SK-N-SH (cell line): Measurements from ENCODE around the gene CHST15.

Source experiments
- ELF1 ChIP-seq: IDR thresholded peaks from 2 replicates; pipeline ENCODE4 v1.4.0; 2012
- EP300 ChIP-seq, 2 experiments: IDR thresholded peaks; 2 replicates each; pipeline versions ENCODE4 v1.4.0 to v1.6.1; 2012; ENCODE audit warnings: borderline replicate concordance in 1 of 2, low read depth in 1 of 2, low read length in 1 of 2
- EZH2phosphoT487 ChIP-seq: fragments of 200-600 bp; sonication (generic); IDR thresholded peaks from 2 replicates; pipeline ENCODE4 v1.6.1; 2017; ENCODE audit warnings: low read depth, mixed run types, mild to moderate bottlenecking, antibody characterized with exemption, moderate library complexity, borderline replicate concordance
- FOXJ3 ChIP-seq: sonication (generic); formaldehyde crosslinking; IDR thresholded peaks from 2 replicates; pipeline ENCODE4 v1.5.1; 2020; ENCODE audit warnings: mild to moderate bottlenecking, missing genetic modification reagents
- POLR2AphosphoS5 ChIP-seq: IDR thresholded peaks from 2 replicates; pipeline ENCODE4 v1.6.1; 2012; ENCODE audit warnings: low read depth, low read length
- SMC3 ChIP-seq: IDR thresholded peaks from 2 replicates; pipeline ENCODE4 v1.6.1; 2012; ENCODE audit warnings: low read depth, low read length, improper control_type of control experiment
- TCF12 ChIP-seq: IDR thresholded peaks from 2 replicates; pipeline ENCODE4 v1.4.0; 2012
- TF ChIP-seq, protein P1 (sequence below): fragments of 200-600 bp; sonication (generic); IDR thresholded peaks from 2 replicates; pipeline ENCODE4 v1.6.1; 2017; ENCODE audit warnings: antibody characterized with exemption, mild to moderate bottlenecking, moderate library complexity
- TF ChIP-seq, protein P2 (sequence below): IDR thresholded peaks from 2 replicates; pipeline ENCODE4 v1.4.0; 2012; ENCODE audit warnings: low read depth
- TF ChIP-seq, protein P3 (sequence below): IDR thresholded peaks from 2 replicates; pipeline ENCODE4 v1.6.1; 2012; ENCODE audit warnings: mild to moderate bottlenecking, low read depth, low read length, moderate library complexity

DNA sequence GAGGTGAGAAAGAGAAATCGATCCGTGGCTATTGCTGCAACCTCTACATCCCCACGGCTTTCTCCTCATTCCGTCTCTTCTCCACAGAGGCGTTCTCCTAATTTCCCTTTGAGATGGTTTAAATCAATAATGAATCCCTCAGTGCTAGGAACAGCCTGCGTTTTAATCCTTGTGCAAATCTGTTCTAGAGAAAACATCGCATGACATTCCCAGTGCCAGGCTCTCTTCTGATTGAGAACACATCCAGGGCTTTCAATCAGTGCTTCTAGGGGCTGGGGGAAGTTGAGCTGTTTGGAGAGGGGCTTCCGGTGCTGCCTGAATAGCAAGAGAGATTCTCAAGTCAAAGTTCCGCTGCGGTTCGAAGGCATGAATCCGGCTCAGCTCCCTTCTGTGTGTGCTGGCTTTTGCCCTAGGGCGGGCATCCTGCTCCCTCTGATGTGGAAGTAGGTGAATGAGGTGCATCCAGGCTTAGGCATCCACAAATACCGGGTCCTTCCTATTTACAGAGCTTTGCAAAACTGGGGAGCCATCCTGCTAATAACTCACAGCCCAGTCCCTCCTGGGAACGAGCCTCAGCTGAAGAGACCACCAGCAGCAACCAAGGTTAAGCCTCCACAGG is 62.8 kb downstream of the CHST15 start:
- TF ChIP-seq FOXJ3 (CRISPR knock-in tag) (no peak), ELF1 (no peak), POLR2AphosphoS5 (no peak), EZH2phosphoT487 (no peak), EP300 (IDR thresholded peaks at IDR 0.05; ENCODE audit: borderline replicate concordance in 1 of 2, low read depth in 1 of 2, low read length in 1 of 2) (no peak), SMC3 (no peak), TCF12 (no peak)
- TF ChIP-seq, protein P1, sequence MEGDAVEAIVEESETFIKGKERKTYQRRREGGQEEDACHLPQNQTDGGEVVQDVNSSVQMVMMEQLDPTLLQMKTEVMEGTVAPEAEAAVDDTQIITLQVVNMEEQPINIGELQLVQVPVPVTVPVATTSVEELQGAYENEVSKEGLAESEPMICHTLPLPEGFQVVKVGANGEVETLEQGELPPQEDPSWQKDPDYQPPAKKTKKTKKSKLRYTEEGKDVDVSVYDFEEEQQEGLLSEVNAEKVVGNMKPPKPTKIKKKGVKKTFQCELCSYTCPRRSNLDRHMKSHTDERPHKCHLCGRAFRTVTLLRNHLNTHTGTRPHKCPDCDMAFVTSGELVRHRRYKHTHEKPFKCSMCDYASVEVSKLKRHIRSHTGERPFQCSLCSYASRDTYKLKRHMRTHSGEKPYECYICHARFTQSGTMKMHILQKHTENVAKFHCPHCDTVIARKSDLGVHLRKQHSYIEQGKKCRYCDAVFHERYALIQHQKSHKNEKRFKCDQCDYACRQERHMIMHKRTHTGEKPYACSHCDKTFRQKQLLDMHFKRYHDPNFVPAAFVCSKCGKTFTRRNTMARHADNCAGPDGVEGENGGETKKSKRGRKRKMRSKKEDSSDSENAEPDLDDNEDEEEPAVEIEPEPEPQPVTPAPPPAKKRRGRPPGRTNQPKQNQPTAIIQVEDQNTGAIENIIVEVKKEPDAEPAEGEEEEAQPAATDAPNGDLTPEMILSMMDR, result no peak
- TF ChIP-seq, protein P2, sequence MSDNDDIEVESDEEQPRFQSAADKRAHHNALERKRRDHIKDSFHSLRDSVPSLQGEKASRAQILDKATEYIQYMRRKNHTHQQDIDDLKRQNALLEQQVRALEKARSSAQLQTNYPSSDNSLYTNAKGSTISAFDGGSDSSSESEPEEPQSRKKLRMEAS, result no peak
- TF ChIP-seq, protein P3, sequence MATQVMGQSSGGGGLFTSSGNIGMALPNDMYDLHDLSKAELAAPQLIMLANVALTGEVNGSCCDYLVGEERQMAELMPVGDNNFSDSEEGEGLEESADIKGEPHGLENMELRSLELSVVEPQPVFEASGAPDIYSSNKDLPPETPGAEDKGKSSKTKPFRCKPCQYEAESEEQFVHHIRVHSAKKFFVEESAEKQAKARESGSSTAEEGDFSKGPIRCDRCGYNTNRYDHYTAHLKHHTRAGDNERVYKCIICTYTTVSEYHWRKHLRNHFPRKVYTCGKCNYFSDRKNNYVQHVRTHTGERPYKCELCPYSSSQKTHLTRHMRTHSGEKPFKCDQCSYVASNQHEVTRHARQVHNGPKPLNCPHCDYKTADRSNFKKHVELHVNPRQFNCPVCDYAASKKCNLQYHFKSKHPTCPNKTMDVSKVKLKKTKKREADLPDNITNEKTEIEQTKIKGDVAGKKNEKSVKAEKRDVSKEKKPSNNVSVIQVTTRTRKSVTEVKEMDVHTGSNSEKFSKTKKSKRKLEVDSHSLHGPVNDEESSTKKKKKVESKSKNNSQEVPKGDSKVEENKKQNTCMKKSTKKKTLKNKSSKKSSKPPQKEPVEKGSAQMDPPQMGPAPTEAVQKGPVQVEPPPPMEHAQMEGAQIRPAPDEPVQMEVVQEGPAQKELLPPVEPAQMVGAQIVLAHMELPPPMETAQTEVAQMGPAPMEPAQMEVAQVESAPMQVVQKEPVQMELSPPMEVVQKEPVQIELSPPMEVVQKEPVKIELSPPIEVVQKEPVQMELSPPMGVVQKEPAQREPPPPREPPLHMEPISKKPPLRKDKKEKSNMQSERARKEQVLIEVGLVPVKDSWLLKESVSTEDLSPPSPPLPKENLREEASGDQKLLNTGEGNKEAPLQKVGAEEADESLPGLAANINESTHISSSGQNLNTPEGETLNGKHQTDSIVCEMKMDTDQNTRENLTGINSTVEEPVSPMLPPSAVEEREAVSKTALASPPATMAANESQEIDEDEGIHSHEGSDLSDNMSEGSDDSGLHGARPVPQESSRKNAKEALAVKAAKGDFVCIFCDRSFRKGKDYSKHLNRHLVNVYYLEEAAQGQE, result no peak
